Activated CD8-positive, alpha-beta memory T cell treated with anti-CD3 and anti-CD28 coated beads for 36 hours (primary cell): Measurements from ENCODE around the gene NKX2-1. TPM values are rescaled to one million over a fixed set of nuclear protein-coding genes. Genes with fewer than 3 reads are reported as not detected.
"Not testable (repeated sequence)": the region's sequence is repeated elsewhere in the genome, so short reads cannot be mapped to it uniquely, and the experiment has no call there.

ENCODE experiments used
- CTCF ChIA-PET: fragments of 350-600 bp; sonication (Branson Sonifier 250); formaldehyde crosslinking; loops from one replicate; lab custom pipeline; 2021; ENCODE audit warnings: antibody characterized with exemption; lab: Charles Lee
- POLR2A ChIA-PET: fragments of 350-600 bp; sonication (Branson Sonifier 250); formaldehyde crosslinking; loops from one replicate; lab custom pipeline; 2021; ENCODE audit warnings: antibody characterized with exemption; lab: Charles Lee
- total RNA-seq, 2 experiments: library from RNA; stranded (reverse); gene quantifications; one replicate each; pipeline ENCODE4 v1.2.3, GENCODE V29; 2021

The NKX2-1 gene
- not detected for total RNA-seq

GRCh38 chr14:36519431-36520321 lies at the start of gene NKX2-1:
TSS of gene NKX2-1 (minus strand) at chr14:36520232. CDS start at chr14:36520129, 103 bp downstream.
- ChIA-PET CTCF (no interaction called here), POLR2A (no interaction called here)

GRCh38 chr14:36556811-36557433 lies 36.9 kb upstream of the NKX2-1 start:
- CTCF ChIA-PET = no interaction called here

GRCh38 chr14:36555998-36556743 lies 36.1 kb upstream of the NKX2-1 start:
- CTCF ChIA-PET = interaction anchor here (1.2 kb wide), 1 partner anchor 49 kb away, joined by 5 read pairs; no protein-coding TSS in a partner anchor
- POLR2A ChIA-PET = no interaction called here

More at GRCh38 chr14:36556811-36557433, 36.9 kb upstream of the NKX2-1 start:
- POLR2A ChIA-PET = no interaction called here

- CTCF ChIA-PET = interaction anchor here (0.7 to 1.5 kb wide), 8 partner anchors 9 to 1289 kb away, joined by 3 to 5 read pairs (median 4); no protein-coding TSS in a partner anchor
- POLR2A ChIA-PET = no interaction called here
These were observed 33.7 kb upstream of the NKX2-1 start for GRCh38 chr14:36553656-36554260.

GRCh38 chr14:36550899-36551298 lies 30.9 kb upstream of the NKX2-1 start:
- ChIA-PET CTCF (no interaction called here), POLR2A (no interaction called here)

- CTCF ChIA-PET, POLR2A ChIA-PET: not testable (repeated sequence)
These were observed 24.2 kb upstream of the NKX2-1 start for GRCh38 chr14:36544280-36544679.

- ChIA-PET CTCF (no interaction called here), POLR2A (no interaction called here)
These were observed 18.0 kb upstream of the NKX2-1 start for GRCh38 chr14:36538051-36538450.

- ChIA-PET CTCF (no interaction called here), POLR2A (no interaction called here)
These were observed 9.0 kb upstream of the NKX2-1 start for GRCh38 chr14:36529062-36529461.

- ChIA-PET CTCF (interaction anchor here (1.3 to 1.6 kb wide), 2 partner anchors 10 to 27 kb away, joined by 3 to 4 read pairs; no protein-coding TSS in a partner anchor), POLR2A (no interaction called here)
These were observed 5.7 kb upstream of the NKX2-1 start for GRCh38 chr14:36525746-36526099.

GRCh38 chr14:36524874-36525745 lies 5.1 kb upstream of the NKX2-1 start:
- POLR2A ChIA-PET = no interaction called here
- CTCF ChIA-PET = interaction anchor here (1.3 to 1.6 kb wide), 2 partner anchors 9 to 28 kb away, joined by 3 to 4 read pairs; no protein-coding TSS in a partner anchor

- CTCF ChIA-PET = no interaction called here
- POLR2A ChIA-PET = no interaction called here
These were observed 4.3 kb upstream of the NKX2-1 start for GRCh38 chr14:36524220-36524837.

GRCh38 chr14:36522972-36523715 lies 3.1 kb upstream of the NKX2-1 start:
- CTCF ChIA-PET = no interaction called here

GRCh38 chr14:36522347-36522971 lies 2.4 kb upstream of the NKX2-1 start:
- ChIA-PET CTCF (no interaction called here), POLR2A (no interaction called here)

More at GRCh38 chr14:36522972-36523715, 3.1 kb upstream of the NKX2-1 start:
- POLR2A ChIA-PET = no interaction called here

GRCh38 chr14:36521598-36522345 lies 1.7 kb upstream of the NKX2-1 start:
- POLR2A ChIA-PET = no interaction called here
- CTCF ChIA-PET = interaction anchor here (0.8 kb wide), 1 partner anchor 140 kb away, joined by 3 read pairs; no protein-coding TSS in a partner anchor

- ChIA-PET CTCF (interaction anchor here (0.8 kb wide), 1 partner anchor 141 kb away, joined by 3 read pairs; no protein-coding TSS in a partner anchor), POLR2A (no interaction called here)
These were observed 831 bp upstream of the NKX2-1 start for GRCh38 chr14:36520601-36521525.
